ENCODE results near the gene EVA1A. TPM values are rescaled to one million over a fixed set of nuclear protein-coding genes. Genes with fewer than 3 reads are reported as not detected.

EVA1A gene
- total and polyA plus RNA-seq, 4 donors = 45.7 to 206 (median 100) TPM

GRCh38 chr2:75525434-75526310 lies 35.1 kb downstream of the EVA1A start:
- Histone ChIP-seq H3K27ac (ENCODE audit: low read depth in 1 of 2, low read length in 2 of 2) (no peak overlapping the region), H3K9ac (ENCODE audit: low read depth in 1 of 2, low read length in 2 of 2) (no peak overlapping the region)
- 87% methylated on average over 5 of the region's 5 CpGs for WGBS

DNA sequence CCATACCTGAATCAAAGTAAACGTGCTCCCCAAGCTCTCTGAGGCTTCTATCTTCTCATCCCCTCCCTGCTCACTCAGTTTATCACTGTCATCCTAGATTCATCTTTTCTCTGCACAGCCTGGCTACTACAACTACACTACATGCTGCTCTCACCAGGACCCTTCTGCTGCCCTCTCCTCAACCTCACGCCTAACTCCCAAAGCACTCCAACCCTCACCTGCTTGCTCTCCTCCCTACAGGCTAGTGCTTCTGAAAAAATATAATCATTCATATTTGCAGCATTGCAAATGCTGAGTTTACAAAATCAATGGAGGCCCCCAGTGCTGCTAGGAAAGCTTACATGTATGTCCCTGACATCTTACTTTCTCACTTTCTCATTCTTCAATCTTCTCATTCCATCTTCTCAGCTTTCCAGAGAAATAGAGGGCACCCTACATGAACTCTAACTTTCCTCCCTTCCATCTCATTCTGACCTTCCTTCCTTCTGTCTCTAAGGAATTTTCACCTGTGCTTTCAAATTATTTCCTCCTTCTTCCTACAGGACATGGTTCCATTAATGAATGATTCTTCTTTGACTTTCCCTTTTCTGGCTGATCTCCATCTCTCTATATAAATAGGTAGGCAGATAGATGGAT lies 36.3 kb downstream of the EVA1A start:
- Histone ChIP-seq H3K9me3 (ENCODE audit: control insufficient read depth in 4 of 4, low read length in 3 of 4) (no peaks in the 10 kb centered on the region), H3K4me3 (ENCODE audit: low read depth in 1 of 3, low read length in 3 of 3) (no peak overlapping the region), H3K27me3 (ENCODE audit: control insufficient read depth in 4 of 4, insufficient read depth in 4 of 4, low read length in 3 of 4) (no peaks in the 10 kb centered on the region), H3K4me1 (ENCODE audit: control insufficient read depth in 4 of 4, insufficient read depth in 4 of 4, low read length in 3 of 4) (peaks cover 5 to 50% (median 36%) of the 10 kb centered on the region in 4 donors), H3K36me3 (ENCODE audit: control insufficient read depth in 4 of 4, insufficient read depth in 3 of 4, low read depth in 1 of 4, low read length in 3 of 4) (no peaks in the 10 kb centered on the region), H3K9ac (ENCODE audit: low read depth in 1 of 2, low read length in 2 of 2) (no peak overlapping the region), H3K27ac (ENCODE audit: low read depth in 1 of 2, low read length in 2 of 2) (peak overlapping the region in 1 of 2 donors; percentile 11)
- DNase-seq (ENCODE audit: low spot score) = no peak
- TF ChIP-seq TAF1 (conservative IDR thresholded peaks at IDR 0.05) (no peak), SP1 (IDR thresholded peaks at IDR 0.05) (no peak), NR2F2 (IDR thresholded peaks at IDR 0.05) (no peak), HNF4G (IDR thresholded peaks at IDR 0.05) (no peak), RXRA (IDR thresholded peaks at IDR 0.05) (no peak)
- WGBS = 93% methylated on average over 2 of the region's 2 CpGs

More at GRCh38 chr2:75525434-75526310, 35.1 kb downstream of the EVA1A start:
- DNase-seq (ENCODE audit: low spot score) = no peak
- TF ChIP-seq, protein P1, sequence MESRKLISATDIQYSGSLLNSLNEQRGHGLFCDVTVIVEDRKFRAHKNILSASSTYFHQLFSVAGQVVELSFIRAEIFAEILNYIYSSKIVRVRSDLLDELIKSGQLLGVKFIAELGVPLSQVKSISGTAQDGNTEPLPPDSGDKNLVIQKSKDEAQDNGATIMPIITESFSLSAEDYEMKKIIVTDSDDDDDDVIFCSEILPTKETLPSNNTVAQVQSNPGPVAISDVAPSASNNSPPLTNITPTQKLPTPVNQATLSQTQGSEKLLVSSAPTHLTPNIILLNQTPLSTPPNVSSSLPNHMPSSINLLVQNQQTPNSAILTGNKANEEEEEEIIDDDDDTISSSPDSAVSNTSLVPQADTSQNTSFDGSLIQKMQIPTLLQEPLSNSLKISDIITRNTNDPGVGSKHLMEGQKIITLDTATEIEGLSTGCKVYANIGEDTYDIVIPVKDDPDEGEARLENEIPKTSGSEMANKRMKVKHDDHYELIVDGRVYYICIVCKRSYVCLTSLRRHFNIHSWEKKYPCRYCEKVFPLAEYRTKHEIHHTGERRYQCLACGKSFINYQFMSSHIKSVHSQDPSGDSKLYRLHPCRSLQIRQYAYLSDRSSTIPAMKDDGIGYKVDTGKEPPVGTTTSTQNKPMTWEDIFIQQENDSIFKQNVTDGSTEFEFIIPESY (IDR thresholded peaks at IDR 0.05) = no peak
- TF ChIP-seq MAX (IDR thresholded peaks at IDR 0.05) = no peak
- TF ChIP-seq YY1 (IDR thresholded peaks at IDR 0.05) = no peak
- TF ChIP-seq HNF4A (conservative IDR thresholded peaks at IDR 0.05) = no peak
- TF ChIP-seq FOXA1 (IDR thresholded peaks at IDR 0.05) = no peak
- no peak for TF ChIP-seq RAD21 (IDR thresholded peaks at IDR 0.05)
- TF ChIP-seq, protein P2, sequence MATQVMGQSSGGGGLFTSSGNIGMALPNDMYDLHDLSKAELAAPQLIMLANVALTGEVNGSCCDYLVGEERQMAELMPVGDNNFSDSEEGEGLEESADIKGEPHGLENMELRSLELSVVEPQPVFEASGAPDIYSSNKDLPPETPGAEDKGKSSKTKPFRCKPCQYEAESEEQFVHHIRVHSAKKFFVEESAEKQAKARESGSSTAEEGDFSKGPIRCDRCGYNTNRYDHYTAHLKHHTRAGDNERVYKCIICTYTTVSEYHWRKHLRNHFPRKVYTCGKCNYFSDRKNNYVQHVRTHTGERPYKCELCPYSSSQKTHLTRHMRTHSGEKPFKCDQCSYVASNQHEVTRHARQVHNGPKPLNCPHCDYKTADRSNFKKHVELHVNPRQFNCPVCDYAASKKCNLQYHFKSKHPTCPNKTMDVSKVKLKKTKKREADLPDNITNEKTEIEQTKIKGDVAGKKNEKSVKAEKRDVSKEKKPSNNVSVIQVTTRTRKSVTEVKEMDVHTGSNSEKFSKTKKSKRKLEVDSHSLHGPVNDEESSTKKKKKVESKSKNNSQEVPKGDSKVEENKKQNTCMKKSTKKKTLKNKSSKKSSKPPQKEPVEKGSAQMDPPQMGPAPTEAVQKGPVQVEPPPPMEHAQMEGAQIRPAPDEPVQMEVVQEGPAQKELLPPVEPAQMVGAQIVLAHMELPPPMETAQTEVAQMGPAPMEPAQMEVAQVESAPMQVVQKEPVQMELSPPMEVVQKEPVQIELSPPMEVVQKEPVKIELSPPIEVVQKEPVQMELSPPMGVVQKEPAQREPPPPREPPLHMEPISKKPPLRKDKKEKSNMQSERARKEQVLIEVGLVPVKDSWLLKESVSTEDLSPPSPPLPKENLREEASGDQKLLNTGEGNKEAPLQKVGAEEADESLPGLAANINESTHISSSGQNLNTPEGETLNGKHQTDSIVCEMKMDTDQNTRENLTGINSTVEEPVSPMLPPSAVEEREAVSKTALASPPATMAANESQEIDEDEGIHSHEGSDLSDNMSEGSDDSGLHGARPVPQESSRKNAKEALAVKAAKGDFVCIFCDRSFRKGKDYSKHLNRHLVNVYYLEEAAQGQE (IDR thresholded peaks at IDR 0.05) = no peak
- no peak for TF ChIP-seq TAF1 (conservative IDR thresholded peaks at IDR 0.05)
- TF ChIP-seq FOXA2 (IDR thresholded peaks at IDR 0.05) = no peak
- TF ChIP-seq EGR1 (IDR thresholded peaks at IDR 0.05; ENCODE audit: low read depth in 2 of 2) = no peak
- TF ChIP-seq JUND (IDR thresholded peaks at IDR 0.05) = no peak
- no peak for TF ChIP-seq HNF4G (IDR thresholded peaks at IDR 0.05)
- no peak for TF ChIP-seq RXRA (IDR thresholded peaks at IDR 0.05)
- H3K4me3 ChIP-seq (ENCODE audit: low read depth in 1 of 3, low read length in 3 of 3) = no peak overlapping the region
- no peaks in the 10 kb centered on the region for H3K9me3 ChIP-seq (ENCODE audit: control insufficient read depth in 4 of 4, low read length in 3 of 4)
- H3K27me3 ChIP-seq (ENCODE audit: control insufficient read depth in 4 of 4, insufficient read depth in 4 of 4, low read length in 3 of 4) = no peaks in the 10 kb centered on the region
- peaks cover 3 to 38% (median 24%) of the 10 kb centered on the region in 4 donors for H3K4me1 ChIP-seq (ENCODE audit: control insufficient read depth in 4 of 4, insufficient read depth in 4 of 4, low read length in 3 of 4)
- no peaks in the 10 kb centered on the region for H3K36me3 ChIP-seq (ENCODE audit: control insufficient read depth in 4 of 4, insufficient read depth in 3 of 4, low read depth in 1 of 4, low read length in 3 of 4)
